AG09309 (cell line): Measurements from ENCODE around the gene MICOS13.

Experiments
- DNase-seq: peaks from one replicate; pipeline ENCODE4 v3.0.0-alpha.2; 2010; ENCODE audit warnings: low read depth
- H3K4me3 ChIP-seq: 2 replicates; pipeline ENCODE4 v1.5.1; 2011; ENCODE audit warnings: mild to moderate bottlenecking, low read depth, low read length, moderate library complexity; ENCODE audit not compliant: control insufficient read depth
- TF ChIP-seq, protein P1 (sequence below): IDR thresholded peaks from 2 replicates; pipeline ENCODE4 v1.5.1; 2011; ENCODE audit warnings: mild to moderate bottlenecking, low read depth, low read length, inconsistent platforms; ENCODE audit not compliant: insufficient read depth, control insufficient read depth; ENCODE audit errors: missing control alignments

The MICOS13 gene

GRCh38 chr19:5684694-5685430, 4.5 kb upstream of the MICOS13 start:
- no peak for DNase-seq
- TF ChIP-seq, protein P1, sequence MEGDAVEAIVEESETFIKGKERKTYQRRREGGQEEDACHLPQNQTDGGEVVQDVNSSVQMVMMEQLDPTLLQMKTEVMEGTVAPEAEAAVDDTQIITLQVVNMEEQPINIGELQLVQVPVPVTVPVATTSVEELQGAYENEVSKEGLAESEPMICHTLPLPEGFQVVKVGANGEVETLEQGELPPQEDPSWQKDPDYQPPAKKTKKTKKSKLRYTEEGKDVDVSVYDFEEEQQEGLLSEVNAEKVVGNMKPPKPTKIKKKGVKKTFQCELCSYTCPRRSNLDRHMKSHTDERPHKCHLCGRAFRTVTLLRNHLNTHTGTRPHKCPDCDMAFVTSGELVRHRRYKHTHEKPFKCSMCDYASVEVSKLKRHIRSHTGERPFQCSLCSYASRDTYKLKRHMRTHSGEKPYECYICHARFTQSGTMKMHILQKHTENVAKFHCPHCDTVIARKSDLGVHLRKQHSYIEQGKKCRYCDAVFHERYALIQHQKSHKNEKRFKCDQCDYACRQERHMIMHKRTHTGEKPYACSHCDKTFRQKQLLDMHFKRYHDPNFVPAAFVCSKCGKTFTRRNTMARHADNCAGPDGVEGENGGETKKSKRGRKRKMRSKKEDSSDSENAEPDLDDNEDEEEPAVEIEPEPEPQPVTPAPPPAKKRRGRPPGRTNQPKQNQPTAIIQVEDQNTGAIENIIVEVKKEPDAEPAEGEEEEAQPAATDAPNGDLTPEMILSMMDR: no peak
- no peak overlapping the region for H3K4me3 ChIP-seq

DNA sequence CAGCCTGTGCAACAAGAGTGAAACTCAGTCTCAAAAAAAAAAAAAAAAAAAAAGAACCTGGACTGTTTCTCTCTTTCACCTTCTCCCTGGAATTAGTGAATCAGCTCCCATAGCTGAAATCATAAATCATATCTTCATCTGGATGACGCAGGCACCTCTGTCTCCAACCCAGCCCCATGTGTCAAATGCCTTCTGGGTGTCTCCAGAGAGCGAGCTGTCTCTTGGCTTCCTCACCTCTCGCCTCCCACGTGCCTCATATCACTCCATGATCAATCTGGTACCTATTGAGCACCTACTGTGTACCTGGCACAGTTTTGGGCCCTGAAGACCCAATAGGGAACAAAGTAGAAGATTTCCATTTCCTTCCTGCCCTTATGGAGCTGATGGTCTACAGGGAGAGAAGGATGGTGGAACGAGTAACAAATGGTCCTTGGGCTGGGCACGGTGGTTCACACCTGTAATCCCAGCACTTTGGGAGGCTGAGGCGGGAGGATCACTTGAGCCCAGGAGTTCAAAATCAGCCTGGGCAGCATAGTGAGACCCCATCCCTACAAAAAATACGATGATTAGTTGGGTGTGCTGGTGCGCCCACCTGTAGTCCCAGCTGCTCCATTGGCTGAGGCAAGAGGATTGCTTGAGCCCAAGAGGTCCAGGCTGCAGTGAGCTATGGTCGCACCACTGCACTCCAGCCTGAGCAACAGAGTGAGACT, 3.0 kb upstream of the MICOS13 start:
- TF ChIP-seq, protein P1: no peak

GRCh38 chr19:5682107-5682482, 1.8 kb upstream of the MICOS13 start:
- TF ChIP-seq, protein P1: no peak
- H3K4me3 ChIP-seq: no peak overlapping the region
- no peak for DNase-seq

More for the DNA sequence above, 3.0 kb upstream of the MICOS13 start:
- DNase-seq: no peak
- H3K4me3 ChIP-seq: no peak overlapping the region

DNA sequence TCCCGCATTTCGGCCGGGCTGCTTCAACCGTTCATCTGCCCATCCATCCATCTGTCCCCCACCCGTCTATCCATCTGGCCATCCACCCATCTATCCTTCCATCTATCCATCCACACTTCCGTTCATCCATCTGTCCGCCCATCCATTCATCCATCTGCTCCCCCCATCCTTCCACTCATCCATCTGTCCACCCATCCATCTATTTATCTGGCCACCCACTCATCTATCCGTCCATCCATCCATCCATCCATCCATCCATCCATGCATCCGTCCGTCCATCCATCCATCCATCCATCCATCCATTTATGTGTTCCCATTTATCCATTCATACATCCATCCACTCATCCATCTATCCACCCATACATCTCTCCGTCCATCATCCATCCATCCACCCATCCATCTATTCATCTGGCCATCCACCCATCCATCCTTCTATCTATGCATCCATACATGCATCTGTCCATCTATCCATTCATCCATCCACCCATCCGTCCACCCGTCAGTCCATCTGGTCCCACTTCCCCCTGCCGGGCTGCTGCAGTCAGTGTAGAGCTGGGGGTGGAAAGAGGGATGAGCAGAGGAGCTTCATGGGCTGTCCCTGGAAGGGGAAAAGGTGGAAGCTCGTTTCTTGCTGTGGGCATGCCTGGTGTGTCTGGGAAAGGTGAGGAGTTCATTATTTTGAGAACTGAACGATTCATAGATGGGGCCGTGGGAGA, 1.2 kb upstream of the MICOS13 start:
- H3K4me3 ChIP-seq: peak overlapping the region; percentile 85
- TF ChIP-seq, protein P1: no peak
- DNase-seq: no peak

- peak overlapping the region; percentile 85 for H3K4me3 ChIP-seq
- TF ChIP-seq, protein P1: no peak
- no peak for DNase-seq
Observed at GRCh38 chr19:5680084-5680436, 256 bp downstream of the MICOS13 start.

GRCh38 chr19:5679289-5680083, 830 bp downstream of the MICOS13 start:
- DNase-seq: no peak
- H3K4me3 ChIP-seq: peak overlapping the region; percentile 85
- TF ChIP-seq, protein P1: no peak
